MG63 (cell line): ENCODE measurements around the gene KCNIP1. TPM values are rescaled to one million over a fixed set of nuclear protein-coding genes. Genes with fewer than 3 reads are reported as not detected.

Experiments
- DNase-seq: peaks from one replicate; pipeline ENCODE4 v3.0.0-alpha.2; 2020
- H3K27me3 ChIP-seq: fragments of 250-450 bp; sonication (Bioruptor Pico); 2 replicates; pipeline ENCODE4 v1.5.1; 2020; ENCODE audit warnings: mild to moderate bottlenecking, moderate library complexity
- H3K36me3 ChIP-seq: fragments of 250-450 bp; sonication (Bioruptor Pico); 2 replicates; pipeline ENCODE4 v1.5.1; 2020; ENCODE audit warnings: mild to moderate bottlenecking, moderate library complexity
- H3K4me3 ChIP-seq: fragments of 250-450 bp; sonication (Bioruptor Pico); 2 replicates; pipeline ENCODE4 v1.5.1; 2020; ENCODE audit warnings: mild to moderate bottlenecking, moderate library complexity
- H3K9me3 ChIP-seq: fragments of 250-450 bp; sonication (Bioruptor Pico); 2 replicates; pipeline ENCODE4 v1.5.1; 2020; ENCODE audit warnings: mild to moderate bottlenecking, moderate library complexity
- total RNA-seq: library from RNA; depleted of rRNA; stranded (reverse); fragments of >200 nt; shearing (Covaris generic); gene quantifications from 2 replicates; pipeline ENCODE4 v1.2.3, GENCODE V29; 2014; ENCODE audit warnings: low replicate concordance

Gene KCNIP1
- total RNA-seq, 1 experiment from 2014 or later: 0.43 TPM

- no peaks in the 10 kb centered on the region for H3K27me3 ChIP-seq
- no peak overlapping the region for H3K4me3 ChIP-seq
- no peaks in the 10 kb centered on the region for H3K36me3 ChIP-seq
- H3K9me3 ChIP-seq: 0 out of 2 replicates have a peak, but pooled peaks cover 5% of the 10 kb centered on the region
- DNase-seq: no peak
Observed at GRCh38 chr5:170587808-170588207, 84.0 kb downstream of the KCNIP1 start.

DNA sequence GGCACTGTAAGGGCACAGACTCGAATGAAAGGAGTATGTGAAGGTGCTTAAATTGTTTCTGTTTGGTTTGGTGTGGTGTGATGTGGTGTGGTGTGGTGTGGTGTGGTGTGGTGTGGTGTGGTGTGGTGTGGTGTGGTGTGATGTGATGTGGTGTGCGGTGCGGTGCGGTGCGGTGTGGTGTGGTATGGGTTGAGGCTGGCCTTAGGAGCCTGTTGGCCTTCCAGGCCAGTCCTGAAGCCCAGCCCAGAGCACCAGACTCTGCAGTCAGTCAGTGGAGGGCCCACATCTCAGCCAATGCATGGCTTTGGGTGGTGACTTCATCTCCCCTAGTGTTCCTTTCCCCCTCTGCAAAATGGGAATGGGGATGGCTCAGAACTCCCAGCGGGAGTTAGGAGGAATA is 85.8 kb downstream of the KCNIP1 start:
- DNase-seq: no peak
- no peak overlapping the region for H3K4me3 ChIP-seq
- H3K36me3 ChIP-seq: no peaks in the 10 kb centered on the region
- H3K27me3 ChIP-seq: no peaks in the 10 kb centered on the region
- H3K9me3 ChIP-seq: 0 out of 2 replicates have a peak, but pooled peaks cover 5% of the 10 kb centered on the region

GRCh38 chr5:170590566-170590965 is 86.7 kb downstream of the KCNIP1 start:
- Histone ChIP-seq H3K36me3 (no peaks in the 10 kb centered on the region), H3K27me3 (no peaks in the 10 kb centered on the region), H3K9me3 (0 out of 2 replicates have a peak, but pooled peaks cover 5% of the 10 kb centered on the region), H3K4me3 (no peak overlapping the region)
- DNase-seq: no peak

GRCh38 chr5:170591054-170591453 is 87.2 kb downstream of the KCNIP1 start:
- DNase-seq: no peak
- Histone ChIP-seq H3K9me3 (0 out of 2 replicates have a peak, but pooled peaks cover 5% of the 10 kb centered on the region), H3K36me3 (no peaks in the 10 kb centered on the region), H3K27me3 (no peaks in the 10 kb centered on the region), H3K4me3 (no peak overlapping the region)

DNA sequence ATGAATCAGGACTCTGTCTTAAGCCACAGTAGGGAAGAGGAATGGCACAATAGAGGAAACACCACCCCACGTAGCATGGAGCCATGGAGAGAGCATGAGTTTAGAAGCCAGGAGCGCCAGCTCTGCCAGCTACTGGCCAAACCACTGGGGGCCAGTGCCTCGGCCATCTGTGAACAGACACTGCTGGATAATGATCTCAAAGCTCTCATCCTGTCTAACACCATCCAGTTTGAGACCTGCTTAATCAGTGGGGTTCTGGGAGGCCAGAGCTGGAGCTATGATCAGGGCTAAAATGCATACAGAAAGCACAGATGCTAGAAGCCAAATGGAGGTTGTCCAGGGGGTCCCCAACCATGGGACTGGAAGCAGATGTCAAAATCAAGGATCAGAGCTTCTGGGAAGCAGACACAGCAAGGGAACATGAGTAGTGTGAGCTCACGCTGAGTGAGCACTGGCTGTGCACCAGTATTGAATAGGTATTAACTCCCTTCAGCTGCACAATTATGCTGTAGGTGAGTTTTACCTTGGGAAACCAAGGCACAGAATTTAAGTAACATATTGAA is 92.7 kb downstream of the KCNIP1 start:
- no peaks in the 10 kb centered on the region for H3K36me3 ChIP-seq
- H3K27me3 ChIP-seq: no peaks in the 10 kb centered on the region
- no peaks in the 10 kb centered on the region for H3K9me3 ChIP-seq
- no peak overlapping the region for H3K4me3 ChIP-seq
- DNase-seq: no peak

GRCh38 chr5:170597109-170597751 is 93.4 kb downstream of the KCNIP1 start:
- H3K9me3 ChIP-seq: no peaks in the 10 kb centered on the region
- H3K4me3 ChIP-seq: 0 out of 2 replicates have a peak overlapping the region, but pooled peaks have one; percentile 6

GRCh38 chr5:170597872-170598271 is 94.1 kb downstream of the KCNIP1 start:
- DNase-seq: peak; percentile 71
- Histone ChIP-seq H3K36me3 (no peaks in the 10 kb centered on the region), H3K4me3 (no peak overlapping the region), H3K9me3 (no peaks in the 10 kb centered on the region), H3K27me3 (no peaks in the 10 kb centered on the region)

More at GRCh38 chr5:170597109-170597751, 93.4 kb downstream of the KCNIP1 start:
- H3K27me3 ChIP-seq: no peaks in the 10 kb centered on the region
- H3K36me3 ChIP-seq: no peaks in the 10 kb centered on the region
- peak; percentile 90 for DNase-seq

DNA sequence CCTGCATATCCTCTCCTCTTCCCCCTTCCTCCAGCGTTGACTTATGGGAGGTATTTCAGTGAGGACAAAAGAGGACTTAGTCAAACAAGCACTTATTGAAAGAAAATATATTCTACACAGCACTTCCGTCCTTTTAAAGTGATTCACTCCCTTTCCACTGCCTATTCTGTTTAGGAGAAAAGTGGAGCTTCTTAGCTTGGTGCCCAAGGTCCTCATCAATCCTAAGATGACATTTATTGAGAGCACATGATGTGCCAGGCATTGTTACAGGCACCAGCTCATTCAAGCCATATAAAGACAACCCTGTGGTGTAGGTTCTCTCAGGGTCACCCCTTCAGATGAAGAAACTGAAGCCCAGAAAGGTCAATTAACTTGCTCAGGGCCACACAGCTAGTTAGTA is 95.9 kb downstream of the KCNIP1 start:
- no peaks in the 10 kb centered on the region for H3K27me3 ChIP-seq
- H3K4me3 ChIP-seq: no peak overlapping the region
- no peaks in the 10 kb centered on the region for H3K36me3 ChIP-seq
- no peaks in the 10 kb centered on the region for H3K9me3 ChIP-seq
- no peak for DNase-seq

DNA sequence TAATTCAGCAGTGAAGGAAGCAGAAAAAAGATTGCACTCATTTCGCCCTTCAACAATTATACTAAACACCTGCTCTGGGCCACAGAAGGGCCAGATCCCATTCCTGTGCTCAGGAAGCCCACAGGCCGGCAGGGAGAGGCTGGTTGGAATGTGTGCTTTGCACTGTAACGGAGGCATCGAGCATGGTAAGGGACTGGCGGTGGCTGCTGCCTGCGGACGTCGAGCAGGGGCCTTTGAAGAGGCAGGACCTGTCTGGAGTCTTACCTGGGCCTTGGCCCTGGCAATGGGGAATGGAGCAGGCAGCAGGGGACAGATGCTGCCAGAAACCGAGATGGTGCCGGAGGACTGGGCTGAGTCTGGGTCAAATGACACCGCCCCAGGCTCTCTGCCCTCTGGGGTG is 97.8 kb downstream of the KCNIP1 start:
- Histone ChIP-seq H3K4me3 (no peak overlapping the region), H3K9me3 (no peaks in the 10 kb centered on the region), H3K27me3 (no peaks in the 10 kb centered on the region), H3K36me3 (no peaks in the 10 kb centered on the region)
- DNase-seq: no peak

GRCh38 chr5:170603109-170603508 is 99.3 kb downstream of the KCNIP1 start:
- Histone ChIP-seq H3K4me3 (no peak overlapping the region), H3K27me3 (no peaks in the 10 kb centered on the region), H3K36me3 (no peaks in the 10 kb centered on the region), H3K9me3 (no peaks in the 10 kb centered on the region)
- no peak for DNase-seq

GRCh38 chr5:170603578-170604565 is 100.1 kb downstream of the KCNIP1 start:
- Histone ChIP-seq H3K27me3 (no peaks in the 10 kb centered on the region), H3K9me3 (no peaks in the 10 kb centered on the region), H3K4me3 (no peak overlapping the region), H3K36me3 (no peaks in the 10 kb centered on the region)
- DNase-seq: peak; percentile 62

DNA sequence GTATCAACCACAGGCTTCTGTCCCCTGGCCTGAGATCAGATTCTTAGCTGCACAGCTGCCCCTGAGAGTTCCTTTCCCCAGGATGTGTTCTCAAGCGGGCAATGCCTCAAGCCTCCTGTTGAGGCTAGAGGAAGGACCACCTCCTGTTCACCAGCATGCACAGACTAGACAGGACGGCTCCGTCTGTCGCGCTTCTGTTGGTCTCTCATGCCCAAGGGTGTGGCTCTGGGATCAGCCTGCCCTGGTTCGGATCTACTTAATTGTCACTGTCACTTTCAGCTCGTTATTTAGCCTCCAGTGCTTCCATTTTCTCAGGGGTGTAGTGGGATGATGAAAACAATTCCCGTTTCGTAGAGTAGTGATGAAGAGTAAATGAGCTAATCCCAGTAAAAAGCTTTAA is 103.1 kb downstream of the KCNIP1 start:
- Histone ChIP-seq H3K36me3 (no peaks in the 10 kb centered on the region), H3K4me3 (no peak overlapping the region), H3K27me3 (no peaks in the 10 kb centered on the region), H3K9me3 (no peaks in the 10 kb centered on the region)
- no peak for DNase-seq

DNA sequence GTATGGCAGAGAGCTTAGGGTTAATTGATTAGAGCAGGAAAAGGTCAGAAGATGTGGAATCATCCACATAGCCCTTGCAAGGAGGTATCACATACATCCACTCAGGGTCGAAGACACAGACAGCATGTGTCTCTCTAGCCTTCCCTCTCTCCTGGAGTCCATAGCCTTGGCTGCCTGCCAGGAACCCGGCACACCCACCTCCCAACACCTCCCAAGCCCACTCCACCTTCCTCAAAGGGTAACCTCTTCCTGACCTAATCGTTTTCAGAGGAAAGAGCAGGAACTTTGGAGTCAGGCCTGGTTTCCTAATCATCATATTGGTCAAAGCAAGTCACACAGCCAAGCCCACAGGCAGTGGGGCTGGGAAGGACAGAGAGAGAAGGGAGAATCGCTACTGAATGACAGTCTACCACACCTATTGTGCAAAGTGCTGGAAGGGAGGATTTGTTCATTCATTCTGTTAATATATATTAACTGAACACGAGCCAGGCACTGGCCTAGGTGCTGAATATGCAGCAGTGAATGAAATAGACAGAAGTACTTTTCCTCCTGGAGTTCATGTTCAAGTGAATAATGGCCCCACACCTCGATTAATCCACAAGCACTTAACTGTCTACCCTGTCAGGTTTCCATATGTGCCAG is 107.8 kb downstream of the KCNIP1 start:
- Histone ChIP-seq H3K9me3 (no peaks in the 10 kb centered on the region), H3K27me3 (no peaks in the 10 kb centered on the region), H3K4me3 (no peak overlapping the region), H3K36me3 (no peaks in the 10 kb centered on the region)
- peak; percentile 21 for DNase-seq

GRCh38 chr5:170612256-170612678 is 108.4 kb downstream of the KCNIP1 start:
- no peak overlapping the region for H3K4me3 ChIP-seq
- H3K36me3 ChIP-seq: no peaks in the 10 kb centered on the region
- H3K27me3 ChIP-seq: no peaks in the 10 kb centered on the region
- no peaks in the 10 kb centered on the region for H3K9me3 ChIP-seq
- no peak for DNase-seq

- Histone ChIP-seq H3K4me3 (no peak overlapping the region), H3K36me3 (no peaks in the 10 kb centered on the region), H3K9me3 (no peaks in the 10 kb centered on the region), H3K27me3 (no peaks in the 10 kb centered on the region)
- DNase-seq: no peak
Observed at GRCh38 chr5:170614065-170614490, 110.3 kb downstream of the KCNIP1 start.

DNA sequence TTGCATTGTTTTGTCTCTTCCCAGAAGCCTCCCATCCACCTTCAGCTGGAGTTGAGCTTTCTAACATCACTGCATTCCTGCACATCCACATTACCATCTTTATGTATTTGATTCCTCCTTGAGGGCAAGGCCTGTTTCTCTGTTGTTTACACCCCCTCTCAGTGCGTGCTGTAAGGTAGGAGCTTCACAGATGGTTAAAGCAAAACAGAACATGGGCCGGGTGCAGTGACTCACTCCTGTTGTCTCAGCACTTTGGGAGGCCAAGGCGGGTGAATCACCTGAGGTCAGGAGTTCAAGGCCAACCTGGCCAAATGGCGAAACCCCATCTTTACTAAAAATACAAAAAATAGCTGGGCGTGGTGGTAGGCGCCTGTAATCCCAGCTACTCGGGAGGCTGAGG is 110.9 kb downstream of the KCNIP1 start:
- DNase-seq: peak; percentile 92
- Histone ChIP-seq H3K4me3 (no peak overlapping the region), H3K36me3 (no peaks in the 10 kb centered on the region), H3K27me3 (no peaks in the 10 kb centered on the region), H3K9me3 (no peaks in the 10 kb centered on the region)
